Hypothalamus (tissue), 51 donors: ENCODE data around the gene RNF13.
"Not testable (repeated sequence)": the region's sequence is repeated elsewhere in the genome, so short reads cannot be mapped to it uniquely, and the experiment has no call there.

ENCODE experiments used
- DNase-seq, 51 donors: peaks; one replicate each; lab custom pipeline; 2025; lab: John Stamatoyannopoulos, UW

RNF13 gene

DNA sequence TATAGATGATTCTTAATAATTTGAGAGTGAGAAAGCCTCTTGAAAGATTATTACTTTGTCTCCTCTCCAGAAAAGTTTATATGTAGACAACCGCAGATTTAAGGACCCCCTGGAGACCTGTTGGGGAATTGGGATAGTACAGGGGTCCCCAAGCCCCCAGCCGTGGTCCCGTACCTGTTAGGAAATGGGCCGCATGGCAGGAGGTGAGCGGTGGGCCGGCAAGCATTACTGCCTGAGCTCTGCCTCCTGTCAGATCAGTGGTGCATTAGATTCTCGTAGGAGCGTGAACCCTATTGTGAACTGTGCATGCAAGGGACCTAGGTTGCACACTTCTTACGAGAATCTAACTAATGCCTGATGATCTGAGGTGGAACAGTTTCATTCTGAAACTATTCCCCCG, 79.4 kb downstream of the RNF13 start:
- no peak for DNase-seq

GRCh38 chr3:149894205-149894604, 81.2 kb downstream of the RNF13 start:
- no peak for DNase-seq

- no peak for DNase-seq
These were observed 82.3 kb downstream of the RNF13 start for GRCh38 chr3:149895339-149895738.

DNA sequence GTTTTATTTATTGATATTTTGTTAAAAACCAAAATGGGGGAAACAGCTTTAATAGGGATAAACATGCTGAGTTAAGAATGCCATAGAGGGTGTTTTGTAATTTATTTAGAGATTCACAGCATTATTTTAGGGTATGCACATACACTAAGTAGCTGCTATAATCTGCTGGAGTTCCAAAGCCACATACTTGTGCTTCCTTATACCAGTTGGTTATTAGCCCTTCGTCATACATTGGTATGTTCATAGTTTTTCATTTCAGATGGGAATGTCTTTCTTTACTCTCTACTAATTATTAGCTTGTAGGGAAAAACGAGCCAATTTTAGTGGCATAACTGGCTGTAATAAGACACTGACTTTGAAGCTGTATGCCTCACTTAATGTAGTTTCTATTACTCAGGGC, 82.8 kb downstream of the RNF13 start:
- no peak for DNase-seq

GRCh38 chr3:149898771-149899170, 85.8 kb downstream of the RNF13 start:
- DNase-seq, result no peak

DNA sequence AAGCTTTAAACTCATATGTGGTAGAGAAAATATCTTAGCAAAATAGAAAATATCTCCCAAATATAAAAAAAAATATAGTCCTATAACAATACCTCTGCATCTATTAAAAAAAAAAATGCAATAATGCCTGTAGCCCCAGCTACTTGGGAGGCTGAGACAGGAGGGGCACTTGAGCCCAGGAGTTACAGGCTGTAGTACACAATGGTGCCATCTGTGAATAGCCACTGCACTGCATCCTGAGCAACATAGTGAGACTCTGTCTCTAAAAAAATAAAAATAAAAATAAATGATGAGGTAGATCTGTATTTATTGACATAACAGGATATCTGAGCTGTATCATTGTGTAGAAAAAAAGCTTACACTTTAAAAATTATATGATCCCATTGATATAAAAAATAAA, 87.3 kb downstream of the RNF13 start:
- DNase-seq, result no peak

- no peak for DNase-seq
These were observed 88.8 kb downstream of the RNF13 start for GRCh38 chr3:149901770-149902169.

DNA sequence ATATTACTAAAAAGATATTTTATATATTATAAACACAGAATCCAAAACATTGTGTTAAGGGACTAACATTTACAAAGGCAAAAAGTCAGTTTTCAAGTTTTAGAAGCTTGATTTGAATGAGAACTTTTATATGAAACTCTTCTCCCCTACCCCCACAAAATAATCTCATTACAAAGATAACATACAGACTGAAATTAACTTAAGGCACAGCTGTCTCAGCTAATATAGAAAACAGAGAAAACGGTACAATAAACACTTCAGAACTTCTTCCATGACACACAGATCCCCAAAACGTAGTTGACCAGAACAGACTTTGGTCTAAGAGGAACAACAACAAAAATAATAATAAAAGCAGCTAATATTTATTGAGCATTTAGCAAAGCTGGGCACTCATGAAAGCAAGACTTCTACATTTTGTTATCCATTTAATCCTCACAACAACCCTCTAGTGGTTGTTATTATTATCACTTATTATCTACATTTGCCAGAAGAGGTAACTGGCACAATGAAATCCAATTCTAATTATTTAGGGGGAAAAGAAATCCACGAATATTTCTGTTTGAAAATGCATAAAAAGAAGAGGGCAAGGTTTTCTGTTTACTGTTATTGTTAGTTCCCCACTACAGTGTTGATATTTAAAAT, 89.6 kb downstream of the RNF13 start:
- DNase-seq, result no peak

DNA sequence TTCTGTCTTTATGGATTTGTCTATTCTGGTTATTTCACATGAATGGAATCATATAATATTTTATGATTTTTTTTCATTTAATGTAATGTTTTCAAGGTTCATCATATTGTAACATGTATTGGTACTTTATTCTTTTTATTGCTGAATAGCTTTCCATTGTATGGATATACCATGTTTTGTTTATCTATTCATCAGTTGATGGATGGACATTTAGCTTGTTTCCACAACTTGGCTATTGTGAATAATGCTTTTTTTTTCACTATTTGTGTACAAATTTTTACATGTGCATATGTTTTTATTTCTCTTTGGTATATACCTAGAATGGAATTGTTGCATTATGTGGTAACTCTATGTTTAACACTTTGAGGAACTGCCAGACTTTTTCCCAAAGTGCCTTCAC, 93.0 kb downstream of the RNF13 start:
- DNase-seq, result no peak

DNA sequence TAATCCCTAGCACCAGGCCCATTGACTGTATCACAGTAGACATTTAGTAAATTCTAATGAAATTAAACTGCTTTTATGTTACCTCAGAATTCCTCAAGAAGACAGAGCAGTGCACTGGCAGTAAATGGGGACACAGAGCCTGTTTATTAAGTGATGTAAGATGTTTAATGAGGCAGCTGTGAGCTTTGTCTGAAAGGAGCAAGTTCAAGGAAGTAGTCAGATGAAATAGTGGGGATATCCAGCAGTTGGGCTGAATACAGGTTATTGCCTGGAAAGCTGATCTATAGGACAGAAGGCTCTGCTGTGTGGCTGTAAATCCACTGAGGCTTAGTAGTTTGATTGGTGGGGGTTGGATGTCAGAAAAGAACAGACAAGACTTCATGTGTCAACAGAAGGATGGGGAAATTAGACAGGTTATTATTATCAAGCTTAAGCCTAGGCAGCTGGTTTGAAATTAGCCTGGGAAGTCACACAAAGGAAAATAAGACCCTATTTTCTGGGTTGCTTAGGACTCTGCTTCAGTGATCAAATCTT, 95.5 kb downstream of the RNF13 start:
- no peak for DNase-seq

GRCh38 chr3:149909923-149910322, 96.9 kb downstream of the RNF13 start:
- DNase-seq, result no peak

- DNase-seq, result no peak
These were observed 104.2 kb downstream of the RNF13 start for GRCh38 chr3:149917124-149917667.

- no peak for DNase-seq
These were observed 106.5 kb downstream of the RNF13 start for GRCh38 chr3:149919509-149919908.

GRCh38 chr3:149920119-149920518, 107.1 kb downstream of the RNF13 start:
- no peak for DNase-seq

DNA sequence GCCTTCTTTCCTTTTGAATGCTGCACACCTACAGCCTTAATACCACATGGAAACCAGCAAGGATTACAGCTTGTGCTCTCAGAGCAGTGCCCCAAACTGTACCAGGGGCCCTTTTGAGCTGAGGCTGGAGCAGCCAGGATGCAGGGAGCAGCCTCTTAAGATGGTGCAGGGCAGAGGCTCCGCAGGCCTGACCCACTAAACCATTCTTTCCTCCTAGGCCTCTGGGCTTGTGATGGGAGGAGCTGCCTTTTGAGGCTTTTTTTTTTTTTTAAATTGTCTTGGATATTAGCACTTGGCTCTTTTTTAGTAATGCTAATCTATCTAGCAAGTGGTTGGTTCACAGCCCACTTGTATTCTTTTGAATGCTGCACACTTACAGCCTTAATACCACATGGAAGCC, 120.0 kb downstream of the RNF13 start:
- DNase-seq, result no peak

GRCh38 chr3:149933858-149934257, 120.8 kb downstream of the RNF13 start:
- DNase-seq, result no peak

DNA sequence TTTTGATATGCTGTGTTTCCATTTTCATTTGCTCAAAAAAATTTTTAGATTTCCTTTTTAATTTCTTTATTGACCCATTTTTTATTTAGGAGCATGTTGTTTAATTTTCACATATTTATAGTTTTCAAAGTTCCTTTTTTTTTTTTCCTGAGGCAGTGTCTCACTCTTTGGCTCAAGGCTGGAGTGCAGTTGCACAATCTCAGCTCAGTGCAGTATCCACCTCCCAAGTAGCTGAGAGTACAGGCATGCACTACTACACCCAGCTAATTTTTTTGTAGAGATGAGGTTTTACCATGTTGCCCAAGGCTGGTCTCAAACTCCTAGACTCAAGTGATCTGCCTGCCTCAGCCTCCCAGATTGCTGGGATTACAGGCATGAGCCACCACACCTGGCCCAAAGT, 121.5 kb downstream of the RNF13 start:
- no peak for DNase-seq

DNA sequence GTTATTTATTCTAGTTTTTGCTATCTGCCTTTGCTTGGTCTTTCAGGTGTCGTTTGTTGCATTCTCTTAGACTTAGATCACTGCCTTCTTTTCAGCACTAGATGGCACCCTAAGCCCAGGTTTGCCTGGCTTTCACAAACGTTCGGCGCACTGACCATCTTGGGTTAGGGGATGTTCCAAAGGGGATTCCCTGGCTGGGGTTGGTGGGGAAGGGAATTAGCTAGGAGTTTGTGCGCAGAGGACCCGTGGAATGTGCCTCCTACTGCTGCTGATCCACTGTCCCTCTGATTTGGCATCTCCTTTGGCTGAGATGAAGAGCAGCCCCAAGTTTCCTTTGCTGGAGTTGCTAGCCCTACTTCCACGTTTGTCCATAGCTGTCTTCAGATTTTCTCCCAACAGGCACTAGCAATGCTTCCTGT, 123.8 kb downstream of the RNF13 start:
- peak in 9 of 51 donors; percentile 2 to 39 (median 10) for DNase-seq

GRCh38 chr3:149938392-149939055, 125.5 kb downstream of the RNF13 start:
- not testable (repeated sequence) for DNase-seq

DNA sequence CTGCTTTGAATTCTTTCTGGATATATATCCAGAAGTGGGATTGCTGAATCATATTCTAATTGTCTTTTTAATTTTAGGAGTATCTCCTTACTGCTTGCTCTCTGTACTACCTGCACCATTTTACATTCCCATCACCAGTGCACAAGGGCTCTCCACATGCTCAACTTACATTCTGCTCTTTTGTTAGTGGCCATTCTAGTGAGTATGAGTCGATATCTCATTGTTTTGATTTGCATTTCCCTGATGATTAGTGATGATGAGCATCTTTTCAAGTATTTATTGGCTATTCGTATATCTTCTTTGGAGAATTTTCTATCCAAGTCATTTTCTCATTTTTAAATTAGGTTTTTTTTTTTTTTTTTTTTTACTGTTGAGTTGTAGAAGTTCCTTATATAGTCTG, 128.2 kb downstream of the RNF13 start:
- DNase-seq, result no peak

- no peak for DNase-seq
These were observed 128.9 kb downstream of the RNF13 start for GRCh38 chr3:149941946-149942345.

- no peak for DNase-seq
These were observed 129.4 kb downstream of the RNF13 start for GRCh38 chr3:149942409-149942808.
